ENCODE results near the gene FHOD1. TPM values are rescaled to one million over a fixed set of nuclear protein-coding genes. Genes with fewer than 3 reads are reported as not detected.
A peak's percentile ranks its signal among the peaks of the same experiment; 100 is the strongest.

The FHOD1 gene
- total RNA-seq, 1 experiment from 2014 or later, result 23.2 TPM

- Histone ChIP-seq H3K27me3 (no peaks in the 10 kb centered on the region), H3K4me1 (peaks cover 14% of the 10 kb centered on the region), H3K4me3 (no peak overlapping the region), H3K36me3 (peaks cover 20% of the 10 kb centered on the region), H3K27ac (no peak overlapping the region), H3K9me3 (replicated peaks) (no peaks in the 10 kb centered on the region)
- peak; percentile 80 to 88 for DNase-seq
Measured at GRCh38 chr16:67236563-67237395, 10.5 kb downstream of the FHOD1 start.

GRCh38 chr16:67235816-67236562 lies 11.3 kb downstream of the FHOD1 start:
- DNase-seq, result no peak
- no peak overlapping the region for H3K27ac ChIP-seq
- no peaks in the 10 kb centered on the region for H3K27me3 ChIP-seq
- H3K36me3 ChIP-seq, result peaks cover 24% of the 10 kb centered on the region
- peaks cover 11% of the 10 kb centered on the region for H3K4me1 ChIP-seq
- H3K9me3 ChIP-seq (replicated peaks), result no peaks in the 10 kb centered on the region
- H3K4me3 ChIP-seq, result no peak overlapping the region

- no peak overlapping the region for H3K4me3 ChIP-seq
- H3K27ac ChIP-seq, result no peak overlapping the region
- DNase-seq, result no peak
- H3K9me3 ChIP-seq (replicated peaks), result no peaks in the 10 kb centered on the region
- no peaks in the 10 kb centered on the region for H3K27me3 ChIP-seq
- H3K36me3 ChIP-seq, result peaks cover 37% of the 10 kb centered on the region
- H3K4me1 ChIP-seq, result peaks cover 7% of the 10 kb centered on the region
Measured at GRCh38 chr16:67234180-67234597, 13.1 kb downstream of the FHOD1 start.

GRCh38 chr16:67233596-67233995 lies 13.7 kb downstream of the FHOD1 start:
- no peaks in the 10 kb centered on the region for H3K27me3 ChIP-seq
- no peak overlapping the region for H3K27ac ChIP-seq
- peaks cover 43% of the 10 kb centered on the region for H3K36me3 ChIP-seq
- no peaks in the 10 kb centered on the region for H3K9me3 ChIP-seq (replicated peaks)
- no peak overlapping the region for H3K4me3 ChIP-seq
- DNase-seq, result no peak
- peaks cover 7% of the 10 kb centered on the region for H3K4me1 ChIP-seq

GRCh38 chr16:67230809-67231660 lies 16.2 kb downstream of the FHOD1 start:
- Histone ChIP-seq H3K4me3 (no peak overlapping the region), H3K27ac (peak overlapping the region; percentile 36), H3K4me1 (peaks cover 7% of the 10 kb centered on the region), H3K27me3 (no peaks in the 10 kb centered on the region), H3K36me3 (peaks cover 30% of the 10 kb centered on the region), H3K9me3 (replicated peaks) (no peaks in the 10 kb centered on the region)
- DNase-seq, result no peak

- Histone ChIP-seq H3K27me3 (no peaks in the 10 kb centered on the region), H3K27ac (no peak overlapping the region), H3K9me3 (replicated peaks) (no peaks in the 10 kb centered on the region), H3K4me3 (no peak overlapping the region), H3K36me3 (peaks cover 30% of the 10 kb centered on the region), H3K4me1 (peaks cover 7% of the 10 kb centered on the region)
- no peak for DNase-seq
Measured at GRCh38 chr16:67229906-67230808, 17.1 kb downstream of the FHOD1 start.

GRCh38 chr16:67228905-67229304 lies 18.4 kb downstream of the FHOD1 start:
- H3K9me3 ChIP-seq (replicated peaks), result no peaks in the 10 kb centered on the region
- H3K36me3 ChIP-seq, result peaks cover 30% of the 10 kb centered on the region
- H3K27me3 ChIP-seq, result no peaks in the 10 kb centered on the region
- DNase-seq, result no peak
- no peak overlapping the region for H3K27ac ChIP-seq
- peaks cover 7% of the 10 kb centered on the region for H3K4me1 ChIP-seq
- H3K4me3 ChIP-seq, result no peak overlapping the region

- Histone ChIP-seq H3K27me3 (no peaks in the 10 kb centered on the region), H3K4me1 (peaks cover 7% of the 10 kb centered on the region), H3K27ac (no peak overlapping the region), H3K4me3 (peak overlapping the region; percentile 80), H3K9me3 (replicated peaks) (no peaks in the 10 kb centered on the region), H3K36me3 (peaks cover 26% of the 10 kb centered on the region)
- no peak for DNase-seq
Measured at GRCh38 chr16:67228034-67228785, 19.1 kb downstream of the FHOD1 start.

GRCh38 chr16:67227567-67227921 lies 19.7 kb downstream of the FHOD1 start:
- DNase-seq, result no peak
- H3K36me3 ChIP-seq, result peaks cover 24% of the 10 kb centered on the region
- H3K4me1 ChIP-seq, result peaks cover 7% of the 10 kb centered on the region
- H3K4me3 ChIP-seq, result peak overlapping the region; percentile 80
- H3K27ac ChIP-seq, result peak overlapping the region; percentile 42
- no peaks in the 10 kb centered on the region for H3K27me3 ChIP-seq
- H3K9me3 ChIP-seq (replicated peaks), result no peaks in the 10 kb centered on the region

GRCh38 chr16:67226804-67227566 lies 20.3 kb downstream of the FHOD1 start, which contains the start of gene TMEM208:
Gene TMEM208 (plus strand): TSS chr16:67227130. CDS start chr16:67227219, 89 bp downstream.
- Histone ChIP-seq H3K4me3 (peak within 1 kb of the TSS; percentile 80), H3K4me1 (peaks cover 5% of the 10 kb centered on the region), H3K9me3 (replicated peaks) (no peaks in the 10 kb centered on the region), H3K27me3 (no peaks in the 10 kb centered on the region), H3K27ac (peak within 1 kb of the TSS; percentile 42), H3K36me3 (peaks cover 24% of the 10 kb centered on the region)
- peak; percentile 100 for DNase-seq

GRCh38 chr16:67226295-67226803 lies 20.9 kb downstream of the FHOD1 start:
- Histone ChIP-seq H3K4me3 (peak overlapping the region; percentile 80), H3K36me3 (peaks cover 23% of the 10 kb centered on the region), H3K9me3 (replicated peaks) (no peaks in the 10 kb centered on the region), H3K27ac (peak overlapping the region; percentile 42; the same call in 1 of the 2 replicates), H3K27me3 (no peaks in the 10 kb centered on the region), H3K4me1 (no peaks in the 10 kb centered on the region; the same call in 1 of the 2 replicates)
- no peak for DNase-seq

GRCh38 chr16:67223992-67224391 lies 23.3 kb downstream of the FHOD1 start:
- Histone ChIP-seq H3K27ac (no peak overlapping the region), H3K27me3 (no peaks in the 10 kb centered on the region), H3K9me3 (replicated peaks) (no peaks in the 10 kb centered on the region), H3K36me3 (peaks cover 6% of the 10 kb centered on the region; the same call in 1 of the 2 replicates), H3K4me3 (no peak overlapping the region), H3K4me1 (no peaks in the 10 kb centered on the region)
- DNase-seq, result no peak
